Kidney glomerular epithelial cell (primary cell): ENCODE results near the gene YPEL4.

Experiments
- DNase-seq: peaks from one replicate; lab custom pipeline; 2025; lab: John Stamatoyannopoulos, UW

Gene YPEL4

DNA sequence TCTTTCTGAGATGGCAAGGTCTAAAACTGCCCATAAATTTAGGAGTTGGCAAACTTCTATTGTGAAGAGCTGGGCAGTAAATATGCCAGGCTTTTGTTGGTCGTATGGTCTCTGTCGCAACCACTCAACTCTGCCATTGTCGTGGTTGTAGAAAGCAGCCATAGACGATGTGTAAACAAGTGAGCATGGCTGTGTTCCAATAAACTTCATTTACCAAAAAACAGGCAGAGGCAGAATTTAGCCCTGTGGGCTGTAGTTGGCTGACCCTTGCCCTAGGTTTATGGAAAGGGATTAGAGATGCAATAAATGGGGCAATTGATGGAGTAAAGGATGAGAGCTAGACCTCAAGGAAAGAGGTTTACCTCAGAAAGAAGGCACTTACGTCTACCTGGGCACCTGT lies 17.6 kb downstream of the YPEL4 start:
- DNase-seq = no peak

DNA sequence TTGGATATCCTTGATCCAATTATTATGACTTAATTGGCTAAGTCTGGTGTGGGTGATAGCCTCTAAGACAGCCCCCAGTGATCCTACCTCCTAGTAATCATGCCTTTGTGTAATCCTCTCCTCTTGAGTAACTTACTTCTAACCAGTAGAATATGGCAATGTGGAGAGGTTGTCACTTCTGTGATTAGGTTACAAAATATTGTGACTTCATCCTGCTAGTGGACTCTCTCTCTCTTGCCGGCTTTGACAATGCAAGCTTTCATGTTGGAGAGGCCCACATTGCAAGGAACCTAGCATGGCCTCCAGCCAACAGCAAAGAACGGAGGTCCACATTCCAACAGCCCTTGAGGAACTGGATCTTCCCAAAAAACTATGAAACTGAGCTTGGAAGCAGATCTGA lies 19.5 kb downstream of the YPEL4 start:
- no peak for DNase-seq

DNA sequence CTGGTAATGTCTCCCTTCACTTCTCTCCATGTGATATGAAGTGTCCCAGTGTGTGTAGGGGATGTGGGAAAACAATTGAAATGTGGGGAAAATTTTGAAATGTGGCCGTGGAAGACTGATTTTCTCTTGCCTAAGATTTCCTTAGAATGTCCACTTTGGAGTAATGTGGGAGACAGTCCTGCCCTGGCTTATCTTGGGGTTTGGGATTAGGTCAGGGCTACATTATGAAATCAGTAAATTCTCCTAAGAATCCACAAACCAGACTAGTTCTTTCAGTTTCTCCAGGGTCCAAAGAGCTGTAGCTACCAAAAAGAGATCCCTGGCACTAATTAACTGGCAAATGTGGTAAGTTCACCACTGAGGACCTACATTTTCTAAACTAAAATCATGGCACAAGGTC lies 22.8 kb downstream of the YPEL4 start:
- no peak for DNase-seq

DNA sequence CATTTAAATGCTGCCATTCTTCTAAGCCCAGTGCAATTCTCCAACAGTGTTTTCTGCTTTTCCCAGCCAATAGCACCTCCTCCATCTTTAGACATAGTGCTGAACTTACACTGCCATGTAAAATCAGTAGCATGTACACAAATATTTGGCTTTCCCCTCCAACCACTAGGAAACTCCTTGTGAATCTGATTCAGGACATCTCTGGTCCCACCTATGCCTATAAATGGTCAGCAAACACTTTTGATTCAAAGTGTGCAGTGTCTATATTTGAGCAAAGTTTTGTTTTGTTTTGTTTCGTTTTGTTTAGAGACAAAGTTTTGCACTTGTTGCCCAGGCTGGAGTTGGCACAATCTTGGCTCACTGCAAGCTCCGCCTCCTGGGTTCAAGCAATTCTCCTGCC lies 24.8 kb downstream of the YPEL4 start:
- no peak for DNase-seq

DNA sequence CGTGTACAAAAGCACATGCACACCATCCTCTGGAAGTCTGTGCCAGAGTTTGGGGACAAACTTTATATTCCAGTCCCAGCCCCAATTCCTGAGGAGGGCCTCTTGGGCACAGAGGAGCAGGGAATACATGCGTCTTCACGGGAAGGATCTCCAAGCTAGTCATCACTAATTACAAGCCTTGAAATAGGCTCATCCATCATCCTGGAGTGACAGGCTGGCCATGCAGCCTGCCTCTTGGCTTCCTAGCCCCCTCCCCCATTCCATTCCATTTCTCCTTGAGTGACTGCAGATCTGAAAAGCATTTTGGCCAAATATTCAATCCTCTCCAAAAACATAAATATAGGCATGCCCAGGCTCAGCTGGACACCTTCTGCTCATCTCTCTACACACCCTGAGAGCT lies 27.4 kb downstream of the YPEL4 start:
- no peak for DNase-seq

DNA sequence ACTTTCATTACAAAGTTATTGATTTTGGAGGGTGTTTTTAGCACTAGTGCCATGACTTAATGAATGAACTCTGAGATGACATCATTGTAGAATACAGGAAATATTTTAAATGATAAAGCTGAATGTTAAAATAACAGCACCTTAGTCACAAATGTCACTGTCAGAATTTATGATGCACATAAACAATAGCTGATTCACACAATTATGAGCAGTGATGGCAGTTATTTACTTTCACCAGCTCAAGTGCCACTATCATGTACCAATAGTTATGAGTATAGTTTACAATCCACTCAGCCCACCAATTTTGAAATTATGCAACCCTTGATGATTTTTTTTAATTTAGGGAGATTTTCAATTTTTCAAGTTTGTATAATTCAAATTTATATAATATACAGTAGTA lies 29.2 kb downstream of the YPEL4 start:
- no peak for DNase-seq

DNA sequence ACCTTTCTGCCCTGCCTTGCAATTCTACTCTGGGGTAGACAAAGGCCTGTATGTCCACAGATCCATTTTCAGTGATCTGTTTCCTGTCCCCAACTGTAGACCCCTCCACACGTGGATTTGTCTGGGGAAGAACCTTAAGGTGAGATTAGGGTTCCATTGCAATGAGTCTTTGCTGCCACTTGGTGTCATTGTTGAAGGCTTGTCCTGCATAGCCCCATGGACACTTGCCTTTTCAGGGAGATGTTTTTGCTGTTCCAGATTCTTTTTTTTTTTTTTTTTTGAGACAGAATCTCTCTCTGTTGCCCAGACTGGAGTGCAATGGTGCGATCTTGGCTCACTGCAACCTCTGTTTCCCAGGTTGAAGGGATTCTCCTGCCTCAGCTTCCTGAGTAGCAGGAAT lies 30.4 kb downstream of the YPEL4 start:
- no peak for DNase-seq

DNA sequence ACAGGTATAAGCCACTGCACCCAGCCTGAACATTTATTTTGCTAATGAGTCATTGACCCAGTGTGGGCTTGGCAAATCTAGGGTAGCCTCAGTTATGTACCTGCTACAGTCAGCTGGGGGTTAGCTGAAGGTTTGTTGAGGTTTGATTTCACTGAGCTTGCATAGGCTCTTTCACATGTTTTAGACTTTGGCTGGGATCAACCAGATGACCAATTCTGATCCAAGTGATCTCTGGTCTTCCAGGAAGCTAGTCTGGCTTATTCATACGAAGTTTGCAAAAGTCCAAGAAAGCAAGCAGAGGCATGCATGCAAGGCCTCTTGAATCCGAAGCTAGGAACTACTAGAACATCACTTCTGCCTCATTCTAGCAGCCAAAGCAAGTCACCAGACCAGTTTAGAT lies 31.3 kb downstream of the YPEL4 start:
- no peak for DNase-seq

DNA sequence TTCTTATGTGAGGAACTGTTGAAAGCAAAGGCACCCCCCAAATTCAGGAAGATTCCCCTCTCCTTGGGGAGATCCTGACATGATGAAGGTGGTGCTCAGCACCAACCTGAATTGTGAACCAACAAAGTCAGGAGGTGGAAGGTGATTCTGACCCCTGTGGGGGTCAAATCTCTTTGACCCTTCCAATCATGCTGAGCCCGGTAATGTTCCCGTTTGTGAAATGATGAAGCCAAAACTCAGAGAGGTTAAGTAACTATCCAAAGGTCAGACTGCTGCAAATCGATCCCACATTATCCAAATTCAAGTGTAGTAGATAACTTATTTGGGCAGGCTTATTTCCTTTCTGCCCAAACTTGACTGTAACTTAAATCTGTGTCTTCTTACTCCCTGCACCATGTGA lies 33.1 kb downstream of the YPEL4 start:
- DNase-seq = no peak

DNA sequence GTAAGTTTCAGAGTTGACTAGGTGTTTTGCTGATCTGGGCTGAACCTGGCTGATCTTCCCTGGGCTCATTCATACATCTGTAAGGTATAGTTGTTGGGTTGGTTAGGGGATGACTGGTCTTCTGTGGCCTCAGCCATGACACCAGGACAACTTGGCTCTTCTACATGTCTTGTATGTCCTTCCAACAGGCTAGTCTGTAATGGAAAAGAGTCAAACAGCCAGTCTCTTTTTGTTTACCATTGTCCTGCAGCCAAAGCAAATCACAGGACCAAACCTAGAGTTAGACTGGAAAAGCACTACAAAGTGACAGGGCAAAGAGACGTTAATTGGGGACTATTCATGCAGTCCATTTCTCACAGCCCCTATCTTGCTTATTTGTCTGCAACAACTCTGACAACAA lies 34.4 kb downstream of the YPEL4 start:
- DNase-seq = no peak

DNA sequence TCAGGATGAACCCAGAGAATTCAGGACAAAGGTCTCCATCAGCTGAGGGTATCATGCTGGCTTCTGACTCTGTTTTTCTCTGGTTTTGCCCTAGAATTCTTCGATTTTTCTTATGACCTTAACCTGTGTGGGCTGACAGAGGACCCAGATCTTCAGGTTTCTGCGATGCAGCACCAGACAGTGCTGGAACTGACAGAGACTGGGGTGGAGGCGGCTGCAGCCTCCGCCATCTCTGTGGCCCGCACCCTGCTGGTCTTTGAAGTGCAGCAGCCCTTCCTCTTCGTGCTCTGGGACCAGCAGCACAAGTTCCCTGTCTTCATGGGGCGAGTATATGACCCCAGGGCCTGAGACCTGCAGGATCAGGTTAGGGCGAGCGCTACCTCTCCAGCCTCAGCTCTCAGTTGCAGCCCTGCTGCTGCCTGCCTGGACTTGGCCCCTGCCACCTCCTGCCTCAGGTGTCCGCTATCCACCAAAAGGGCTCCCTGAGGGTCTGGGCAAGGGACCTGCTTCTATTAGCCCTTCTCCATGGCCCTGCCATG lies 35.4 kb downstream of the YPEL4 start:
- DNase-seq = no peak

DNA sequence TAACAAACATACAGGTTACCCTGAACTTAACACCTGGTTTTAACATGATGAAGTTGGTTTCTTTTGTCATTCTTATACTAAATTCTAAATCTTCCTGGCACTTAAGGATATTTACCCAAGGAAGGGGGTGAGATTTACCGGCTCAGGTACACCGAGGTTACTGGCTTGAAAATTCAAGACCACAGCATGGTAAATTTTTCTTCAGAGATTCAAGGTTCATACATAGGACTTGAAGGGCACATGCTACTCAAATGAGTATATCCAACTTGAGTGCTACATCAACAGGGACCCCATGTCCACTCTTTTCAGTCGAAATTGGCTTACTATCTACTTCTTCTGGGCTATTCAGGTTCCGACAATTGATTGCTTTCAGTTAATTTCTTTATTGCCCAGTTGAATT lies 39.5 kb downstream of the YPEL4 start:
- DNase-seq = no peak

DNA sequence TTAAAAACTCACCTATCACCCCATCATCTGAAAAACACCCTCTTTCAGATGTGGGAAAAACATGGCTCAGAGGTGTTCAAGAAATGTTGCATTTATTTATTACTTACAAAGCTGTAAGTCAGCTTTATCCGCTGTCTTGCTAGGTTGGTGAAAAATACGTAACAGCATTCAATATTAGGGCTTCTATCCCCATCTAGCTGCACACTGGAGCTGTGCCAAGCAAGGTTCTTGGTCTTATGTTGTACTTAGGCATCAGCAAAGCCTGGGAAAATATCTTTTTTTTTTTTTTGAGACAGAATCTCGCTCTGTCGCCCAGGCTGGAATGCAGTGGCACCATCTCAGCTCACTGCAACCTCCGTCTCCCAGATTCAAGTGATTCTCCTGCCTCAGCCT lies 44.7 kb downstream of the YPEL4 start:
- DNase-seq = no peak

DNA sequence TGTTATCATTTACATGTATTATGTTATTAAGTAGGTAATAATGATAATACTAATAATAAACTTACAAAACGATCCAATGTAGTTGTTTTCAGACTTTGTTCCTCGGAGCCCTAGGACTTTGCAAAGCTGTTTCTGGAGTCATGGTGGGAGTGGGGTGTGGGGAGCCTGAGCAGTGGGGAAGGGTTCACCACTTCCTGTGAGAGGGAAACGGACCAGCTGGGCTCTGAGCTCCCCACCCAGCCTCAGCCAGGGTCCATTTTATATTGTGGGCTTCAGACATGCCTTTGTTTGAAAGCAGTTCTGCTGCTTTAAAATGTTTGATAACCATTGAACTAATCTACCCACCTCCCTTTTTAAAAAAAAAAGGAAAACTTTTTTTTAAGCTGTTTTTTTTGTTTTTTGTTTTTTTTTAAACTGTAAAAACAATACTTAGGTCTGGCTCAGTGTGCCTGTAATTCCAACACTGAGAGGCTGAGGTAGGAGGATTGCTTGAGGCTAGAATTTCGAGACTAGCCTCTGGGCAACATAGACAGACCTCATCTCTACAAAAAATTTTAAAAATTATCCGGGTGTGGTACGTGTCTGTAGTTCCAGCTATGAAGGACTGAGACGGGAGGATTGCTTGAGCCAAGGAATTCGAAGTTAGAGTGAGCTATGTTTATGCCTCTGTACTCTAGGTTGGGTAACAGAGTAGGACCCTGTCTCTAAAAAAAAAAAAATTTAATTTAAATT lies 45.2 kb downstream of the YPEL4 start:
- no peak for DNase-seq

DNA sequence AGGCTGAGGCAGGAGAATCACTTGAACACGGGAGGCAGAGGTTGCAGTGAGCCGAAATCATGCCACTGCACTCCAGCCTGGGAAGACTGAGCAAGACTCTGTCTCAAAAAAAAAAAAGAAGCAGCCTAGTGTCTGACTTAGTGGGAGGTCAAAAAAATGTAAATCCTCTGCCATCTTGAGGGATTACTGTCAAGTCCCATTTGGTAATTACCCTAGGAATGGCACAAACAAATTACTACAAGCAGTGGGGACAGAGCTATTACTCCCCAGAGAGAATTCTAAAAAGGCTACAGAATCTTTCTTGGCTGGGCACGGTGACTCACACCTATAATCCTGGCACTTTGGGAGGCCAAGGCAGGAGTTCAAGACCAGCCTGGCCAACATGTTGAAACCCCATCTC lies 48.4 kb downstream of the YPEL4 start:
- DNase-seq = no peak

DNA sequence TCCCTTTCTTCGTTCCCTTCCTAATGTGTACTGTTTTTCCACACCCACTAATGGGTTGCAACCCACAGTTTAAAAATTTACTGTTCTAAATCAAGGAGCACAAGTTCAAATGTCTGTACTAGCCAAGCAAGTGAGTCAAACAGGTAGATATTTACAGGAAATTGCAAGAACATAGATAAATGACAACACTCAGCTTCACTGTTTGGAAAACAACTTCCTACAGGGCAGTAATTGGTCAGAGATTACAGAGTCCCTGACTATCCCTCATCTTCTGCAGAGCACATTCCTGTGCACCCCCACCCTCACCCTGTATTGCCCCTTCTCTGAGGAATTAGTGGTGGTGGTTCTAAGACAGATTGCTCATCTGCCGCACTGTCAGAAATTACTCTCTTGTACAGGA lies 50.3 kb downstream of the YPEL4 start:
- no peak for DNase-seq

DNA sequence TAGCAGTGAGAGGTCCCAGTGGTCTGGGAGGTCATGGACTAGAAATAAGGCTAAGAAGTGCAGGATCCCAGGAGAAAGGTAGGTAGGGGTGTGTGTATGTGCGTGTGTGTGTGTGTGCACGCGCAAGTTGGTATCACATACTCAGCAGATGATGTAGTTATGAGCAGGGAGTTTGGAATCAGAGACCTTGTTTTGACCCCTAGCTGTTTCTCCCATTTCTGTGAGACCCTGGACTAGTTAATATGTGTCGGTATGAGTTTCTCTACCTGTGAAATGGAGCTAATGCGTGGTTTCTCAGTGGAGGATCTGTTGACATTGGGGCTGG lies 50.9 kb downstream of the YPEL4 start:
- no peak for DNase-seq

DNA sequence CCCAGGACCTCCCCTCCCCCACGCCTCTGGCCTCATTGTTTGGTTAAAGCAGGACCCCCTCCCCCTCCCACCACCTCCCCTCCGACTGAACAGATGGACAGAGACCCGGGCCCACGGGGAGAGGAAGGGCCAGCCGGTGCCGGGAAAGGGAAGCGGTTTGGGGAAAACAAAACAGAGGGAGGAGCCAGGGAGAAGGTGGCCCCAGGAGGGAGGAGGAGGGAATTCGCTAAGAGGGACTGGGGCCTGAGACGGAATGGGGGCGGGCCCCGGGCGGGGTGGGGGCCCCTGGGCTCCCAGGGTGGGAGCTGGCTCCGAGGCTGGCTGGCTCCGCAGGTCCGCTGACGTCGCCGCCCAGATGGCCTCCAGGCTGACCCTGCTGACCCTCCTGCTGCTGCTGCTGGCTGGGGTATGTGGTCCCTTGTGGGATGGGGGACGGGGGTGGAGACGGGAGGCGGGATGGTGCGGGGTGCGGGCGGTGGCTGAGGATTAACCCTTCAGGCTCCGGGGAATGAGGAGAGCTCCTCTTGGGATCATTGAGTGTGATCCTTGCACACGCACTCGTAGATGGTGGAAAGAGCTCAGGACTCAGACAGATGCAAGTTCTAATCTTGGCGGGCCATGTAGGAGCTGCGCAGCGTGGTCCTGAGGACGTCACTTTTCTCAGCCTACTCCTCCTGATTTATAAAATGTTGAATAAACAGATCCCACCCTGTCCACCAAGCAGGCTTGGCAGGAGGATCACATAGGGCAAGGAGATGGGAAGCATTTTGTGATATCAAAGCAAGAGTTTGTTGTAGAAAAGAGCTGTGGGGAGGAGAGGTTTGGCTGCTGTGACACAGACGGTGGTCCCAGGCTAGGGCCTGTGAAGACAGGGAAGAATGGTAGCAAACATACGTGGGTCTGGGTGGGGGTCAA lies 51.5 kb downstream of the YPEL4 start:
- no peak for DNase-seq

DNA sequence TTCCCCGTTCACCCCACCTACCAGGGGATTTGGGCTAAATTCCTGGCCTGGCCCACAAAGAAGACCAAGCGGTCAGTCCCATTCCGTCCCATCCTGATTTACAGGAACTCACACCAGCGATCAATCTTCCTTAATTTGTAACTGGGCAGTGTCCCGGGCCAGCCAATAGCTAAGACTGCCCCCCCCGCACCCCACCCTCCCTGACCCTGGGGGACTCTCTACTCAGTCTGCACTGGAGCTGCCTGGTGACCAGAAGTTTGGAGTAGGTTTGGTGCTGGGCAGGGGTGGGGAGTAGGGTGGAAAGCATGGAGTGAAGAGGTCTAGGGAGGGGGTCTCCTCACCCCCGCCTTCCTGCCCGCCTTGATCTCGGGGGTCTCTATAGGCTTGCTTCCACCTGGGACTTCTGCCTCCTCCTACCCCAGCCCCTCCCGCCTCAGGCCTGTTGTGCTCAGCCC lies 52.2 kb downstream of the YPEL4 start, which contains the start of gene SERPING1:
SERPING1 (plus strand) TSS at position 225 of the 455 bp plus-strand sequence. CDS start 586 bp downstream, outside the sequence.
- no peak for DNase-seq

DNA sequence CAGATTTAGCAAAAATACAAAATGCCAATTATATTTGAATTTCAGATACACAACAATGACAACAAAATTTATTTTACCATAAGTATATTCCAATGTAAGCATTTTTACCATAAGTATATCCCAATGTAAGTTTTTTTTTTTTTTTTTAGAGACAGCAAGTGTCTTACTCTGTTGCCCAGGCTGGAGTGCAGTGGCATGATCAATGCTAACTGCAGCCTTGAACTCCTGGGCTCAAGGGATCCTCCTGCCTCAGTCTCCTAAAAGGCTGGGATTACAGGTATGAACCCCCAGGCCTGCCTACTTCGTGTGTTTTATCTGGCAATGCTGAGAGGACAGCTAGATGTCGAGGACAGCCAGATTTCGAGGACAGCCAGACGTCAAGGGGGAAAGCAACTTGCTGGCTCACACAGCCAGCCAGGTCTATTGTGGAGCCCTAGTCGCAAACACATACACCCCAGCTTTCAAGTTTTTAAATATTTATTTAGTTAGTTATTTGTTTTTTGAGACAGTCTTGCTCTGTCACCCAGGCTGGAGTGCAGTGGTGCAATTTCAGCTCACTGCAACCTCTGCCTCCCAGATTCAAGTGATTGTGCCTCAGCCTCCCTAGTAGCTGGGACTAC lies 53.3 kb downstream of the YPEL4 start:
- DNase-seq = no peak
